Esophagus (tissue), 2 donors: ENCODE data around the gene GOLGA2. TPM values are rescaled to one million over a fixed set of nuclear protein-coding genes. Genes with fewer than 3 reads are reported as not detected.

Source experiments
- H3K27ac ChIP-seq, 2 donors: one replicate each; pipeline ENCODE4 v1.5.1; 2013; ENCODE audit warnings: low read depth in 2 of 2, mild to moderate bottlenecking in 2 of 2, inconsistent platforms in 1 of 2, low read length in 1 of 2, moderate library complexity in 1 of 2
- H3K27me3 ChIP-seq, 2 donors: one replicate each; pipeline ENCODE4 v1.6.1; 2013; ENCODE audit warnings: low read length in 2 of 2, control low read depth in 1 of 2, mild to moderate bottlenecking in 1 of 2; ENCODE audit not compliant: insufficient read depth in 2 of 2, control insufficient read depth in 1 of 2
- H3K36me3 ChIP-seq, 2 donors: one replicate each; pipeline ENCODE4 v1.6.1; 2013; ENCODE audit warnings: low read length in 1 of 2; ENCODE audit not compliant: control insufficient read depth in 2 of 2, insufficient read depth in 2 of 2
- H3K4me1 ChIP-seq, 2 donors: one replicate each; pipeline ENCODE4 v1.6.1; 2013; ENCODE audit warnings: low read length in 1 of 2; ENCODE audit not compliant: control insufficient read depth in 2 of 2, insufficient read depth in 2 of 2
- H3K4me3 ChIP-seq, 2 donors: one replicate each; pipeline ENCODE4 v1.5.1; 2013; ENCODE audit warnings: low read length in 2 of 2, mild to moderate bottlenecking in 2 of 2, low read depth in 1 of 2, moderate library complexity in 1 of 2
- H3K9me3 ChIP-seq, 2 donors: one replicate each; pipeline ENCODE4 v1.6.1; 2013; ENCODE audit warnings: mild to moderate bottlenecking in 2 of 2, low read depth in 1 of 2, low read length in 1 of 2, moderate library complexity in 1 of 2; ENCODE audit not compliant: control insufficient read depth in 2 of 2, insufficient read depth in 1 of 2
- whole genome bisulfite sequencing, 2 donors: extraction: QIAGEN DNeasy Blood & Tissue Kit; methylation state at CpG; one replicate each; pipeline ENCODE4 v1.1.7; 2013; 5-methylcytosine and 5-hydroxymethylcytosine counted together
- polyA plus RNA-seq, 2 donors: library from polyadenylated mRNA; stranded (reverse); fragments of 200-250 nt; gene quantifications; one replicate each; pipeline ENCODE4 v1.2.3, GENCODE V29; 2013
- donor health status: healthy with polysubstance abuse.
- donor health status: Bipolar disorder and iron deficiency.

GOLGA2 gene
- polyA plus RNA-seq, 2 donors, result 63.3 to 114 TPM

DNA sequence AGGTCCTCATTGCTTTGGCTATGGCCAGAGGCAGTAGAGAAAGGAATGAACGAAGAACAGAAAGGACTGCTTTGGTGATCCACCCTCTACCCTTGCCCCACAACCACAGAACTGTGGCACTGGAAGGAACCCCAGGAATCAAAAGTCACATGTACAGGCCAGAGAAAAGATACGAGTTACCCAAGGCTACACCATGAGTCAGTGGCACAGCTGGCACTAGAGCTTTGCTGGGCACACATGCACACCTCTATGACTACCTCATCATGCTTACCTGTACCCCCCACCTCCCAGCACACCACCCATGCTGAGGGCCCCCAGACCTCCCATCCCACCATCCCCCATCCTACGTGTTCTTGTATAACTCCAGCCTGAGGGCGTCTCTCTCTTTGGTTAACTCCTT, 13.1 kb downstream of the GOLGA2 start:
- no peaks in the 10 kb centered on the region for H3K27me3 ChIP-seq
- 73 to 75% methylated on average over 4 of the region's 4 CpGs for WGBS, 2 donors
- H3K4me3 ChIP-seq, result no peak overlapping the region
- no peaks in the 10 kb centered on the region for H3K4me1 ChIP-seq
- H3K9me3 ChIP-seq, result no peaks in the 10 kb centered on the region
- H3K36me3 ChIP-seq, result peaks cover 28 to 60% of the 10 kb centered on the region in 2 donors
- no peak overlapping the region for H3K27ac ChIP-seq

DNA sequence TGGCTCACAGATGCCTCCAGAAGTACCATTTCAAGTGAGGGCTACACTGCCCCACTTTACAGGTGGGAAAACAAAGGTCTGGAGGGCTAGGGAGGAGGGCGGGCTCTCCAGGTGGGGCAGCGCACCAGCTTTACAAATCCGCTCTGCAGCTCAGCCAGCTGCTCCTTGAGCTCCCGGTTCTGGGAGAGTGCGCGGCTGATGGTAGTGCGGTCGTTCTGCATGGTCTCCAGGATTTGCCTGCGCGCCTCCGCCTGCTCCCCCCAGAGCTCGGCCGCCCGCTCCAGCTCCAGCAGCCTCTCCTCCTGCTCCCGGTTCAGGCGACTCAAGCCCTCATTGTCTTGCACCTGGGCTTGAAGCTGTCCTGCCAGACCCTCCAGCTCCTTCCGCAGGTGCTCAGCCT, 15.5 kb downstream of the GOLGA2 start:
- no peak overlapping the region for H3K4me3 ChIP-seq
- no peaks in the 10 kb centered on the region for H3K9me3 ChIP-seq
- no peak overlapping the region for H3K27ac ChIP-seq
- no peaks in the 10 kb centered on the region for H3K4me1 ChIP-seq
- H3K27me3 ChIP-seq, result no peaks in the 10 kb centered on the region
- WGBS, 2 donors, result 93 to 94% methylated on average over 17 of the region's 17 CpGs
- H3K36me3 ChIP-seq, result peaks cover 37 to 62% of the 10 kb centered on the region in 2 donors

DNA sequence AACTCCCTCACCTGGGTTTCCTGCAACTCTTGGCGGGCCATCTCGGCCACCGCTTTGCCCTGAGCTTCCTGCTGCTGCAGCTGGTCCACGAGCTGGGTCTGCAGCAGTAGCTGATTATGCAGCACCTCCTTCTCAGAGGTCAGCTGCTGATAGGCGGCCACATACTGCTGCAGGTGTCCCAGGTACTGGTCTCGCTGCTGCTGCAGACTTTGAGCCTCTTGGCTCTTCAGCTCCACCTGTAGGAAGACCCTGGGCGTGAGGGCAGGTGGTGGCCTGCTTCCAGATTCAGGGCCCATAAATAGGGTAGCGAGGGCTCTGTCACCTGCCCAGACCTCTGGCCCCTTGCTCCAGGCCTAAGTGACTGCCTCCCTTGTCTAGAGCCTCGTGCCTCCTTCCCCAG, 16.7 kb downstream of the GOLGA2 start:
- no peak overlapping the region for H3K27ac ChIP-seq
- no peaks in the 10 kb centered on the region for H3K4me1 ChIP-seq
- WGBS, 2 donors, result 77 to 89% methylated on average over 9 of the region's 9 CpGs
- no peak overlapping the region for H3K4me3 ChIP-seq
- H3K27me3 ChIP-seq, result no peaks in the 10 kb centered on the region
- peaks cover 37 to 57% of the 10 kb centered on the region in 2 donors for H3K36me3 ChIP-seq
- H3K9me3 ChIP-seq, result no peaks in the 10 kb centered on the region

DNA sequence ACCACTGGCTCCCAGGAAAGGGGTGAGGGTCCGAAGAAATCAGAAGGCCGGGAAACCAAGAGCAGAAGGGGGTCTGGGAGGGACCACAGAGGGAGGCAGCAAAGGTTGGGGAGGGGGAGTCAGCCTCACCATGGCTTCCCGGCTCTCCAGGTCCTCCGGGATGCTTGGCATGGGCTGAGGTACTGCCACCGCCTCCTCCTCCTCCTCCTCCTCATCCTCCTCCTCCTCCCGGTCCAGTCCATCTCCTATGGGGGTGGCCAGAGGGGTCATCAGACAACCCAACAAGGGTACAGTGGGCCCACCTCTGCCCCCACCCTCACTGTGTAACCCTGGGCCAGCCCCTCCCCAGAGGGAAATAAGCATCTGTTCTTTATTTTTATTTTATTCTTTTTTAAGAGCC, 17.5 kb downstream of the GOLGA2 start:
- Histone ChIP-seq H3K9me3 (no peaks in the 10 kb centered on the region), H3K4me1 (peaks cover 0 to 4% of the 10 kb centered on the region in 2 donors), H3K36me3 (peaks cover 37 to 57% of the 10 kb centered on the region in 2 donors), H3K27me3 (no peaks in the 10 kb centered on the region), H3K4me3 (no peak overlapping the region), H3K27ac (no peak overlapping the region)
- WGBS, 2 donors, result 88 to 90% methylated on average over 5 to 6 of the region's 6 CpGs

DNA sequence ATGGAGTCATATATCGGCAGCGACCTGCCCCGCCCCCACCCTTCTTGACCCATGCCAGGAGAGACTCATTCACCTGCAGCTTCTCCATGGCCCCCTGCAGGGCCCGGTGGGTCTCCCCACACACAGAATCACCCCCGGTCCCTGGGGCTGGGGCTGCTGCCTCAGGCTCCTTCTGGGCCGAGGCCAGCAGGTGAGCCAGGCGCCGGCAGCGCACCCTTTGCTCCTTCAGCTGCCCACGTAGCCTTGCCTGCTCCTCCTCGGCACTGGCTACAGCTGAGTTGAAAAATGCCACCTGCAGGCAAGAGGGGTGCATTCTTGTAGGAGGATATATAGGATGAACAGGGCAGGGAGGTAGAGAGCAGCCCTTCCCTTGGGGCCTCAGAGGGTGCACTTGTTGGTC, 17.9 kb downstream of the GOLGA2 start:
- WGBS, 2 donors, result 89 to 92% methylated on average over 11 of the region's 11 CpGs
- no peaks in the 10 kb centered on the region for H3K27me3 ChIP-seq
- H3K36me3 ChIP-seq, result peaks cover 37 to 56% of the 10 kb centered on the region in 2 donors
- no peak overlapping the region for H3K4me3 ChIP-seq
- H3K9me3 ChIP-seq, result no peaks in the 10 kb centered on the region
- H3K4me1 ChIP-seq, result peaks cover 0 to 8% of the 10 kb centered on the region in 2 donors
- H3K27ac ChIP-seq, result no peak overlapping the region

DNA sequence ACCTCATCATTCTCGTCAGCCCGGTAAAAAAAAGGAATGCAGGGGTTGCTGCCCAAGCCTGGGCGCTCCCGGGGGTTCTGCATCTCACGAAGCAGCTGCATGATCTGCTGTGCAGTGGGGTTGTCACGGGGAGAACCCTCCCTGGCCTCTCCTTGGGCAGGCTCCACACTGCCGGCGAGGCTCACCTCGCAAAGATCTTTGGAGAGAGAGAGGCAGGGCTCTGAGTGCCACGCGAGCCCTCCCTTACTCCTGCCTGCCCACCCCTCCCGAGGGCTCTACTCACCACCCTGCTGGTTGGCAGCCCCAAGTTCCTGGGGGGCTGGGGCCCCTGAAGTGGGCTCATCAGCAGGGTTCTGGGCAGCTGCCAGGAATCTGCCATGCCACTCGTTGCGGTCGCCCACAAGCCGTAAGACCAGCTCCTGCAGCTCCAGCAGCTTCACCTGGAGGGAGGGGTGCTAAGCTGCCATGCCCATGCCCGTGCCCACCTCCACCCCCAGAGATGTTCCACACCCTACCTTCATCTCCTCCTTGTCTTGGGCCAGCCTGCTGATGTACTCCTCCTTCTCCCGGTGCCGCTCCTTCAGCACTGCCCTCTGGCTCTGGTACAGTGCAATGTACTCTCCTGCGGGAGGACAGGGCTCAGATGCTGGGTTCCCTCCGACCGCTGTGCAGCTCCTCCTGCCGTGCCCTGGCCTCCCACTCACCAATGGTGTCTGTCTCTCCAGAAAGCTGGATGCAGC, 18.6 kb downstream of the GOLGA2 start:
- H3K36me3 ChIP-seq, result peaks cover 32 to 51% of the 10 kb centered on the region in 2 donors
- H3K4me1 ChIP-seq, result peaks cover 0 to 12% of the 10 kb centered on the region in 2 donors
- WGBS, 2 donors, result 83 to 88% methylated on average over 22 to 23 of the region's 23 CpGs

DNA sequence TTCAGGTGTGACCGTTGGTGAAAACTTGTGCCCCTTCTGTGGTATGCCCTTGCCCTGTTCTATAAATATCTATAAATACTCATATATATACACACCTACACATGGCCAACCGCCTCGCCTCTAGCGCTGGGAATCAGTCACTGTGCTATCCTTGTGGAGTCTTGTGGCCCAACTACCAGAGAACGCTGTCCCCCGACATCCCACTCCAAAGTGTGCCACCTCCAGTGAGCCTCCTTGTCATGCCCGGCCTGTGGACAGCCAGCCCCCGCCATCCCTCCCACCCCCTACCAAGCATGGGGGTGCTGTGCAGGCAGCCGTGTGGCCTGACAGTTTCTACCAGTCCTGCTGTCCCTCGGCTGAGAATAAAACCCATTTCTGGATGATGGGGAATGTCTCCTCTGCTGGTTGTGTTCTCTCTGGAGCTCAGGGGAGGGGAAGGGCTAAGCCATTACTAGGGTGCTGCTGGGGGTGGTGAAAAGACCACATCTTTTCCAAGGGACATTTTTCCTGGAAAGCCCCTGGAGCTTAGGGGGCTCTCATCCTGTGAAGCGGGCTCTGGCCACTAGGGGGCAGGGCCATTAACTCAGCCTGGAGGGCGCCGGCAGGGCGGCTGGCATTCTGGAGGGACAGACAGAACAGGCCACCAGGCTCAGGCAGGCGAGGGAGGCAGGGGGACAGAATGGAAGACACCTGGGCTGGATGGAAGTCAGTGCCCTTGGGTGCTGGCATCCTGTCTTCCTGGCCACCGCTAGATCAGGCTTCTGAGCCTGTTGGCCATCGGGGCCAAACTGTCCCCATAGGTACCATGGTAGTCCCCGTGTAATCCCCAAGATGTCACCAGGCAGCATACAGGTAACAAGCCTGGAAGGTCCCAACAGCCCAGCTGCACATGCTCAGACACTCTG, 20.7 kb downstream of the GOLGA2 start:
- 62 to 65% methylated on average over 18 of the region's 18 CpGs for WGBS, 2 donors
- H3K36me3 ChIP-seq, result peaks cover 26 to 35% of the 10 kb centered on the region in 2 donors

More for the DNA sequence above, 18.6 kb downstream of the GOLGA2 start:
- Histone ChIP-seq H3K27me3 (no peaks in the 10 kb centered on the region), H3K4me3 (no peak overlapping the region), H3K27ac (no peak overlapping the region), H3K9me3 (no peaks in the 10 kb centered on the region)

DNA sequence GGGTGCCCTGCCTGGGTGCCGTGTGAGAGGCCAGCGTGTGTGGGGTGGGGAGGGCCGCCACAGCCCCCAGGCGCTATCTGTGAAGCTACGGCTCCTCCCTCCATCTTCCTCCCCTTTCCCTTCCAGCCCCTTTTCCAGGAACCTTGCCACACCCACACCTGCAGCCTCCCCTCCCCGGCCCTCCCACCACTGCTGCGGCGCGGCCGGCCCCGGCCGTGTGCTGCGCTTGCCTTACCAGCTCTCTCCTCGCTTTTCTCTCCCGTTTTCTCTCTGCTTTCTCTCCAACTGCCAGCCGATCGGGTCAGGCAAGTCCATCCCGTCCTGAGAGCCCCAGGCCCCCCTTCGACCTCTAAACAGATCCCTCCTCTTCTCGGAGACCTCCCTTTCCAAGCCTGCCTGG, 21.4 kb downstream of the GOLGA2 start:
- H3K4me3 ChIP-seq, result no peak overlapping the region
- no peak overlapping the region for H3K27ac ChIP-seq
- no peaks in the 10 kb centered on the region for H3K9me3 ChIP-seq
- H3K4me1 ChIP-seq, result peaks cover 3 to 24% of the 10 kb centered on the region in 2 donors
- no peaks in the 10 kb centered on the region for H3K27me3 ChIP-seq
- H3K36me3 ChIP-seq, result peaks cover 21 to 28% of the 10 kb centered on the region in 2 donors
- 80 to 85% methylated on average over 20 of the region's 20 CpGs for WGBS, 2 donors

More for the DNA sequence above, 20.7 kb downstream of the GOLGA2 start:
- Histone ChIP-seq H3K27ac (no peak overlapping the region), H3K4me1 (peaks cover 3 to 21% of the 10 kb centered on the region in 2 donors), H3K27me3 (no peaks in the 10 kb centered on the region), H3K4me3 (no peak overlapping the region), H3K9me3 (no peaks in the 10 kb centered on the region)

DNA sequence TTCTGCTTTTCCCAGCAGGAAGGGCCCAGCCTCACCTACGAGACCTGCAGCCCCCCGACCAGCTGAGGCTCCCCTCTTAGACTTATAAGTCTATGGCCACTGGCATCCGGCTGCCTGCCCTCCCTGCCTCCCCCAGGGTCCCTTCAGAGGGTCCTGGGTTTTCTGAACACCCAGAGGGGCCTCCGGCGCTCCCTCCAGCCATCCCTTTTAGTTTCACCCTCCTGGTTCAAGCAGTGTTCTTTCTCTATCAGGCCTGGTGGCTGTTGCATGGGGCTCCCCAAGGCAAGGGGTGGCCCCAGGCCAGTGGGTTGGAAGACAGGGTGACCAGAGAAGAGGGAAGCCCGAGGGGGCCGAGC, 21.8 kb downstream of the GOLGA2 start:
- Histone ChIP-seq H3K4me1 (peaks cover 3 to 24% of the 10 kb centered on the region in 2 donors), H3K36me3 (peaks cover 17 to 24% of the 10 kb centered on the region in 2 donors), H3K27me3 (no peaks in the 10 kb centered on the region), H3K4me3 (no peak overlapping the region), H3K27ac (no peak overlapping the region), H3K9me3 (no peaks in the 10 kb centered on the region)
- WGBS, 2 donors, result 84 to 90% methylated on average over 6 to 7 of the region's 7 CpGs
